ENCODE data around the gene CHRNB1.

Gene CHRNB1

GRCh38 chr17:7408863-7409262 lies 36.0 kb upstream of the CHRNB1 start:
- no peak overlapping the region for H3K4me3 ChIP-seq (ENCODE audit: low read depth, low read length)
- no peak for TF ChIP-seq CTCF (IDR thresholded peaks at IDR 0.05; ENCODE audit: control insufficient read depth, extremely low read depth, insufficient read depth)
- DNase-seq (ENCODE audit: low read depth), result no peak

- no peak for TF ChIP-seq CTCF (IDR thresholded peaks at IDR 0.05; ENCODE audit: control insufficient read depth, extremely low read depth, insufficient read depth)
- DNase-seq (ENCODE audit: low read depth), result no peak
- no peak overlapping the region for H3K4me3 ChIP-seq (ENCODE audit: low read depth, low read length)
Measured at GRCh38 chr17:7409716-7410115, 35.1 kb upstream of the CHRNB1 start.

GRCh38 chr17:7410634-7411426 lies 34.0 kb upstream of the CHRNB1 start:
- no peak for TF ChIP-seq CTCF (IDR thresholded peaks at IDR 0.05; ENCODE audit: control insufficient read depth, extremely low read depth, insufficient read depth)
- no peak overlapping the region for H3K4me3 ChIP-seq (ENCODE audit: low read depth, low read length)
- no peak for DNase-seq (ENCODE audit: low read depth)

GRCh38 chr17:7411427-7411750 lies 33.5 kb upstream of the CHRNB1 start:
- no peak for TF ChIP-seq CTCF (IDR thresholded peaks at IDR 0.05; ENCODE audit: control insufficient read depth, extremely low read depth, insufficient read depth)
- no peak for DNase-seq (ENCODE audit: low read depth)
- H3K4me3 ChIP-seq (ENCODE audit: low read depth, low read length), result no peak overlapping the region

- TF ChIP-seq CTCF (IDR thresholded peaks at IDR 0.05; ENCODE audit: control insufficient read depth, extremely low read depth, insufficient read depth), result no peak
- H3K4me3 ChIP-seq (ENCODE audit: low read depth, low read length), result no peak overlapping the region
- no peak for DNase-seq (ENCODE audit: low read depth)
Measured at GRCh38 chr17:7413346-7413985, 31.4 kb upstream of the CHRNB1 start.

GRCh38 chr17:7414837-7415236 lies 30.0 kb upstream of the CHRNB1 start:
- no peak overlapping the region for H3K4me3 ChIP-seq (ENCODE audit: low read depth, low read length)
- DNase-seq (ENCODE audit: low read depth), result no peak
- no peak for TF ChIP-seq CTCF (IDR thresholded peaks at IDR 0.05; ENCODE audit: control insufficient read depth, extremely low read depth, insufficient read depth)

All from LNCaP clone FGC (cell line).